Activated CD4-positive, alpha-beta T cell treated with anti-CD3 and anti-CD28 coated beads, Interleukin-2, amount 10 ng/mL, durations not matched to agents 24 days and 14 days (primary cell): ENCODE measurements around the gene PTPRB. TPM values are rescaled to one million over a fixed set of nuclear protein-coding genes. Genes with fewer than 3 reads are reported as not detected.

Source experiments
- DNase-seq: peaks from one replicate; pipeline ENCODE4 v3.0.0; 2022
- H3K27ac Mint-ChIP-seq: one replicate; pipeline ENCODE4 v1.8.0; 2022; ENCODE audit warnings: mild to moderate bottlenecking, mixed read lengths
- H3K27me3 Mint-ChIP-seq: one replicate; pipeline ENCODE4 v1.8.0; 2022; ENCODE audit warnings: mixed read lengths
- H3K36me3 Mint-ChIP-seq: one replicate; pipeline ENCODE4 v1.8.0; 2022; ENCODE audit warnings: low read depth, mild to moderate bottlenecking, mixed read lengths
- H3K4me1 Mint-ChIP-seq: one replicate; pipeline ENCODE4 v1.8.0; 2021; ENCODE audit warnings: mixed read lengths
- H3K4me3 Mint-ChIP-seq: one replicate; pipeline ENCODE4 v1.8.0; 2022; ENCODE audit warnings: mild to moderate bottlenecking, moderate library complexity, mixed read lengths
- H3K9me3 Mint-ChIP-seq: one replicate; pipeline ENCODE4 v1.8.0; 2021; ENCODE audit warnings: mixed read lengths
- intact Hi-C: fragments of 100-400 bp; cut with micrococcal nuclease; formaldehyde crosslinking; loops from one replicate; pipeline ENCODE4 v1.15.1; 2023
- total RNA-seq: library from RNA; stranded (reverse); gene quantifications from 2 replicates; pipeline ENCODE4 v1.2.3, GENCODE V29; 2022

The PTPRB gene
- total RNA-seq = not detected in 2 replicates

- Mint-ChIP-seq H3K4me1 (no peaks in the 10 kb centered on the region), H3K4me3 (no peak within 1 kb of the TSS), H3K36me3 (no peaks in the 10 kb centered on the region), H3K27me3 (peaks cover 9% of the 10 kb centered on the region), H3K27ac (no peak within 1 kb of the TSS), H3K9me3 (no peaks in the 10 kb centered on the region)
- intact Hi-C loops = no loop called here
- DNase-seq = no peak
Measured at GRCh38 chr12:70637303-70638085, at the start of gene PTPRB. TSS of gene PTPRB (minus strand) at chr12:70637429. CDS start at chr12:70637395, 34 bp downstream.

GRCh38 chr12:70686907-70687306 lies 49.7 kb upstream of the PTPRB start:
- no peaks in the 10 kb centered on the region for H3K36me3 Mint-ChIP-seq
- H3K4me3 Mint-ChIP-seq = no peak overlapping the region
- intact Hi-C loops = no loop called here
- no peak for DNase-seq
- H3K27ac Mint-ChIP-seq = no peak overlapping the region
- H3K4me1 Mint-ChIP-seq = no peaks in the 10 kb centered on the region
- H3K9me3 Mint-ChIP-seq = no peaks in the 10 kb centered on the region
- no peaks in the 10 kb centered on the region for H3K27me3 Mint-ChIP-seq

GRCh38 chr12:70686299-70686698 lies 49.1 kb upstream of the PTPRB start:
- no peaks in the 10 kb centered on the region for H3K27me3 Mint-ChIP-seq
- no peaks in the 10 kb centered on the region for H3K9me3 Mint-ChIP-seq
- no peak for DNase-seq
- intact Hi-C loops = no loop called here
- no peaks in the 10 kb centered on the region for H3K4me1 Mint-ChIP-seq
- no peak overlapping the region for H3K27ac Mint-ChIP-seq
- no peak overlapping the region for H3K4me3 Mint-ChIP-seq
- no peaks in the 10 kb centered on the region for H3K36me3 Mint-ChIP-seq

- Mint-ChIP-seq H3K9me3 (no peaks in the 10 kb centered on the region), H3K27ac (no peak overlapping the region), H3K27me3 (no peaks in the 10 kb centered on the region), H3K4me3 (no peak overlapping the region), H3K4me1 (no peaks in the 10 kb centered on the region), H3K36me3 (no peaks in the 10 kb centered on the region)
- intact Hi-C loops = no loop called here
- DNase-seq = no peak
Measured at GRCh38 chr12:70683976-70684375, 46.7 kb upstream of the PTPRB start.

GRCh38 chr12:70671698-70672097 lies 34.5 kb upstream of the PTPRB start:
- intact Hi-C loops = no loop called here
- Mint-ChIP-seq H3K27me3 (peaks cover 3% of the 10 kb centered on the region), H3K36me3 (no peaks in the 10 kb centered on the region), H3K4me1 (no peaks in the 10 kb centered on the region), H3K27ac (no peak overlapping the region), H3K9me3 (no peaks in the 10 kb centered on the region), H3K4me3 (no peak overlapping the region)
- DNase-seq = no peak

DNA sequence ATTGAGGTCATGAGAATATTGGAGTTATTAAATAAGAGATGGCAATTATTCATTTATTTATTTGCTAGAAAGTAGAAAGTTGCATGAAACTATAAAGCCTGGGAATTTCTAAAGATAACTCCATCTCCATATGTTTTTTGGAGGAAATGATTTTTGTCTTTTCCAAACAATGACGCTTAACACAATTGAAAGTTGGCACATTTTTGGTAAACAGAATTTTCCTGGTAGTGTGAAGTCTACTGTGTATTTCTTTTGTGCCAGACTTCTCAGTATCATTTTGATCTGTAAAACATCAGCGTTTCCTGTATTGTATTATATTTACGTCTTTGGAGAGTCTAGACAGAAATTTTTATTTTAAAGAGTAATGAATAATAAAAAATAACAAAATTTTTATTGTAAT lies 33.7 kb upstream of the PTPRB start:
- DNase-seq = no peak
- no peaks in the 10 kb centered on the region for H3K9me3 Mint-ChIP-seq
- H3K27ac Mint-ChIP-seq = no peak overlapping the region
- no peaks in the 10 kb centered on the region for H3K36me3 Mint-ChIP-seq
- peaks cover 3% of the 10 kb centered on the region for H3K27me3 Mint-ChIP-seq
- intact Hi-C loops = no loop called here
- H3K4me1 Mint-ChIP-seq = no peaks in the 10 kb centered on the region
- H3K4me3 Mint-ChIP-seq = no peak overlapping the region

GRCh38 chr12:70667253-70667652 lies 30.0 kb upstream of the PTPRB start:
- no peaks in the 10 kb centered on the region for H3K9me3 Mint-ChIP-seq
- intact Hi-C loops = no loop called here
- H3K27ac Mint-ChIP-seq = no peak overlapping the region

GRCh38 chr12:70666364-70666763 lies 29.1 kb upstream of the PTPRB start:
- Mint-ChIP-seq H3K27ac (no peak overlapping the region), H3K4me3 (no peak overlapping the region), H3K9me3 (no peaks in the 10 kb centered on the region), H3K36me3 (no peaks in the 10 kb centered on the region), H3K4me1 (no peaks in the 10 kb centered on the region), H3K27me3 (peaks cover 3% of the 10 kb centered on the region)
- intact Hi-C loops = no loop called here
- no peak for DNase-seq

More at GRCh38 chr12:70667253-70667652, 30.0 kb upstream of the PTPRB start:
- Mint-ChIP-seq H3K27me3 (peaks cover 3% of the 10 kb centered on the region), H3K4me3 (no peak overlapping the region), H3K36me3 (no peaks in the 10 kb centered on the region), H3K4me1 (no peaks in the 10 kb centered on the region)
- no peak for DNase-seq

DNA sequence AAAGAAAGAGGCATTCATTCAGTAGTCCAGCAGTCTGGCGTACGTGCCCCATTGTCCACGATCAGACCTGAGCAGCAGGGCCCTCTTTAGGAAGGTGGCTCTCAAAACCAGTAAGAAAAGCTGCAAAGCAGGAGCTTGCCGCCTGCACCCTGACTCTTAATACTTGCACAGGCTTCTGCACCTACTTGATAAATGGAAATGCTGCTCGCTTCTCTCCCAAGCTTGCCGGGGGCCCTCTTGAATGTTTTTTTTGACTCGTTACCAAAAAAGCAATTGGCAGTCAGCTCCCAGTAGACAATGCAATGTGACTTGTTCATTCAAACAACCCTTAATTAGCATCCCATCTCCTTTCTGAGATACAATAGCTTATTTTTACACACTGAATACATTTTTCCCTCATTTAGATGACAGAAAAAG lies 27.2 kb upstream of the PTPRB start:
- Mint-ChIP-seq H3K36me3 (no peaks in the 10 kb centered on the region), H3K9me3 (no peaks in the 10 kb centered on the region), H3K4me1 (no peaks in the 10 kb centered on the region), H3K27ac (no peak overlapping the region), H3K4me3 (no peak overlapping the region), H3K27me3 (peaks cover 3% of the 10 kb centered on the region)
- DNase-seq = no peak
- intact Hi-C loops = no loop called here

GRCh38 chr12:70663838-70664237 lies 26.6 kb upstream of the PTPRB start:
- H3K9me3 Mint-ChIP-seq = no peaks in the 10 kb centered on the region

GRCh38 chr12:70661466-70662161 lies 24.4 kb upstream of the PTPRB start:
- Mint-ChIP-seq H3K4me1 (no peaks in the 10 kb centered on the region), H3K27ac (no peak overlapping the region), H3K27me3 (no peaks in the 10 kb centered on the region), H3K9me3 (no peaks in the 10 kb centered on the region), H3K36me3 (no peaks in the 10 kb centered on the region), H3K4me3 (no peak overlapping the region)
- intact Hi-C loops = no loop called here
- DNase-seq = no peak

More at GRCh38 chr12:70663838-70664237, 26.6 kb upstream of the PTPRB start:
- no peak for DNase-seq
- Mint-ChIP-seq H3K4me3 (no peak overlapping the region), H3K27ac (no peak overlapping the region), H3K36me3 (no peaks in the 10 kb centered on the region), H3K4me1 (no peaks in the 10 kb centered on the region), H3K27me3 (peaks cover 1% of the 10 kb centered on the region)
- intact Hi-C loops = no loop called here

DNA sequence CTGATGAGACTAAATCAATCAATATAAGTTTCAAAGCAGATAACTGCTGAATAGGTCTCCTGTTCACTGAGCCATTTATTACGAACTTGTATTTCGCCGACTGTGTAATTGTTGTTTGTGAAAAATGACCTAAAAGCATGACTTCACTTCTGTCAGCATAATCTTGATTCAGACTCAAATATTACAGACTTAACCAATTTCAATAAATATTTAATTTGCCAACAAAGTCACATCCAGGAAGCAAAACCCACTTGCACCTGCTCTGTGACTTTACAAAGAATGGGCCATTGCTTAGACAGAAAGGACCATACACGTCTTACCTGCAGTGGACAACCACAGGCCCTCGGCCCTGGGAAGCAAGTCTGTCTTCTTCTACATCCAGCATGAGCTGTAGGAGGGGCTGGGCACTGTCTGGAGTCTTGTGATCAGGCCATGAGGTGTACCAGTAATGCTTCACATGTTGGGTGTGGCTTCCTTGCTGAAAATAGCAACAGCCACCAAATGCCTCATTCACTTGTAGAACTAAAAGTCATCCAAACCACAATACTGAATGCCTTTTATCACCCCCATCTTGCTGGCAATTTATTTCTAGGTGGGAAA lies 23.5 kb upstream of the PTPRB start:
- Mint-ChIP-seq H3K9me3 (no peaks in the 10 kb centered on the region), H3K27ac (no peak overlapping the region), H3K4me1 (no peaks in the 10 kb centered on the region), H3K27me3 (no peaks in the 10 kb centered on the region), H3K4me3 (no peak overlapping the region), H3K36me3 (no peaks in the 10 kb centered on the region)
- intact Hi-C loops = no loop called here
- DNase-seq = peak; percentile 59

- H3K27ac Mint-ChIP-seq = no peak overlapping the region
- no peak overlapping the region for H3K4me3 Mint-ChIP-seq
- H3K9me3 Mint-ChIP-seq = no peaks in the 10 kb centered on the region
- intact Hi-C loops = no loop called here
- no peaks in the 10 kb centered on the region for H3K4me1 Mint-ChIP-seq
- H3K27me3 Mint-ChIP-seq = no peaks in the 10 kb centered on the region
- DNase-seq = no peak
- H3K36me3 Mint-ChIP-seq = no peaks in the 10 kb centered on the region
Measured at GRCh38 chr12:70660002-70660604, 22.9 kb upstream of the PTPRB start.

- Mint-ChIP-seq H3K9me3 (no peaks in the 10 kb centered on the region), H3K4me1 (no peaks in the 10 kb centered on the region), H3K36me3 (no peaks in the 10 kb centered on the region), H3K4me3 (no peak overlapping the region), H3K27ac (no peak overlapping the region), H3K27me3 (no peaks in the 10 kb centered on the region)
- intact Hi-C loops = no loop called here
- no peak for DNase-seq
Measured at GRCh38 chr12:70659077-70659606, 21.9 kb upstream of the PTPRB start.
